NCI-H2196 (cell line): Measurements from ENCODE around the gene HSPH1.
"Not testable (repeated sequence)": the region's sequence is repeated elsewhere in the genome, so short reads cannot be mapped to it uniquely, and the experiment has no call there.

Experiments used
- DNase-seq: peaks from one replicate; lab custom pipeline; 2025; ENCODE audit not compliant: unreplicated experiment; lab: John Stamatoyannopoulos, UW

Gene HSPH1

DNA sequence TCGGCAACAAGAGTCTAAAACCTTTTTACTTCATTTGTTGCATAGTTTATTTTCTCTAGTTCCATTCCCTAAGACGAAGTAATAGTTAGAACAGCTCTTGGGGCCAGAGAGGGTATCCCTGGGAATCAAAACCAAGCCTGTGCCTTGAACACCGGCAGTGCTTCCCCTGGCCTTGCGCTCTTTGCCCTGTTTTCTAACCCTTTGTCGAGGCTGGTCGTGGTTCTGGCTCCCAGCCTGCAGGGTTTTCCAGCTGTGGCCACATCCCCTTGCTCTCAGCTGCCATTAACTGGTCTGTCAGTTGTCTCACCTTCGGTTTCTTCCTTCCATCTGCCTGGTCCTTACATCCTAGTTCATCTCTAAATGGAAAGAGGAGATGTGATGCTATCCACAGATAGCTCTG is 61.0 kb downstream of the HSPH1 start:
- DNase-seq = no peak

- not testable (repeated sequence) for DNase-seq
Measured at GRCh38 chr13:31097911-31098434, 63.7 kb downstream of the HSPH1 start.

DNA sequence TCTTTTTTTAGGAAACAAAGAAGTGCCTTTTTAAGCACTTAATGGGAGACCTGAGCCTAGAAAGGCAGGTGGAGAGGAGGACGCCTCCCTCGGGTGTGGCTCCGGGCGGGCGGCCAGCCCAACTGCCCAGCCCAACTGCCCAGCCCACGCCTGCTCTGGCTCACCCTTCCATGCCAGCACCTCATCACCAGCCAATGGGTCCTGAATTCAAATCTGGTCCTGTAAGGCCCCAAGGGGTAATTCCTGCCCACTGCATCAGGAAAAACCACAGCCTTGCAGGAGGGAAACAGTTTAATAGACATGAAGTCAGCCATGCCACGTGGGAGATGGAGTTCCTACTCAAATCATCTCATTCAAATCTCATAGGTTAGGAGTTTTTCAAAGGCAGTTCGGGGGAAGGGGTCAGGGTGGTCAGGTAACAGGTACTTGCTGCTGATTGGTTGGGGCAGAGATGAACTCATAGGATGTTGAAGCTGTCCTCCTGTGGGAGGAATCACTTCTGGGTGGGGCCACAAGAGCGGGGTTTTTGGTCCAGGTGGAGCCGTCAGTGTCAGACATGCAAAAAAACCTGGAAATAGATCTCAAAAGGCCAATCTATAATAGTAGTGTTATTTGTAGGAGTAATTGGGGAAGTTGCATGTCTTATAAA is 64.9 kb downstream of the HSPH1 start:
- DNase-seq = no peak

GRCh38 chr13:31094331-31095015 is 67.2 kb downstream of the HSPH1 start:
- DNase-seq = no peak

GRCh38 chr13:31093145-31093885 is 68.4 kb downstream of the HSPH1 start:
- no peak for DNase-seq

DNA sequence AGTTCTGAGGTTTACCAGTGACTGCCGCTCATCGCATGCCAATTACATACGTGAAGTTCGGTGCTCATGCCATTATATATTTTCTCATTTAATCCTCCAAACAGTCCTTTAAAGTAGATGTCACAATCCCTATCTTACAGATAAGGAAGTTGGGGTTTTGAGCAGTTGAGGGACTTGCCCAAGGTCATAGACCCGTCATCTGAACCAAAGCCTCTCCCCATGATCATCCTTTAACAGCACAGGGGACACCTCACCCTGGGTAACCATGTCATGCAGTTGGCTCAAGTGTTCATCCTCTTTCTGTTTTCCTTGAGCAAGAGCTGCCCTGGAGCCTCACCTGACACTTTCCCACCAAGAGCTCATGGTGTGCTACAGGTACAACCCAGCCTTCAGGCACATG is 69.1 kb downstream of the HSPH1 start:
- DNase-seq = no peak

DNA sequence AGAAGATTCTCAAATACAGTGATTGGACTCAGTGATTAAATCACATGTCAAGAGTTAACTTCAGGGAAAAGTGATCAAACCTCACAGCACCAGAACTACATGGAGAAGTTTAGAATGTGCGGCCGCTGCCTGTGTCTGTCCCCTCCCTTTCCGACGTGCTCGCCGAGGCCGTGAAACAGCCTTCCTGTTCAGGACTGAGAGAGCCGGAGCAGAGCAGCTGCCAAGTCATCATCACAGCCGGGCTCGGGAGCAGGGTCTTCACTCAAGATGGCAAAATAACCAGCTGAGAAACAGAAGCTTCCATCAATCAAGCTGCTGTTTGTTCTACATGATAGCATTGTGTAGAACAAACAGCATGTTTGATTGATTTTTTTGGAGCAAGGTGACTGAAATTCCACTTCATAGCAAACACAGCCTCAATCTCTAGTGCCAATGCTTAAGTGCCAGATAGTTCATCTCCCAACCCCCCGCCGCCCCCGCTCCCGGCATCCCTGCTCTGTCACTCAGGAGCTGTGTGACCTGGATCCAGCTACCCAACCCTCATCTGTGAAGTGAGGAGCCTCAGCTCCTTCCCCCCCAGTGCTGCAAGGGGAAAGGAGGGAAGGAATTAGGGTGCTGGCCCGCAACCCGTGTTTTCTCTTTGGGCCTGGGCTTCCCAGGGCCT is 70.6 kb downstream of the HSPH1 start:
- no peak for DNase-seq

DNA sequence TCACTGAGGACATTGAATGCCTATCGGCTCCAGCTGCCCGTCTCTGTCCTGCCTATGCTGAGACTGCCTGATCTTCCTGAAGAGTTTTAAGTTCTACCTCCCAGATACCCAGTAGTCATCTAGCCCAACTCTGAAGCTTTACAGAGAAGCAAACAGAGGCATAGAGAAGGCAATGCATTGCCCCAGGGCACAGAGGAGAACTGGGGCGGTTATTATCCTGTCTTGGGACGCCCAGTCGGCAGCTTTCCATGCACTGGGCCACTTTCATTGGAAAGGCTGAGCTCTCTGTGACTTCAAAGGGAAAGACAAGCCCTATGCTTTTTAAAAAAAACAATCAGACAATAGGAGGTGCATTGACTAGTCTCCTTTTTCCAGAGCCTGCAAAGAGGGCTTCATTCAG is 71.6 kb downstream of the HSPH1 start:
- no peak for DNase-seq

DNA sequence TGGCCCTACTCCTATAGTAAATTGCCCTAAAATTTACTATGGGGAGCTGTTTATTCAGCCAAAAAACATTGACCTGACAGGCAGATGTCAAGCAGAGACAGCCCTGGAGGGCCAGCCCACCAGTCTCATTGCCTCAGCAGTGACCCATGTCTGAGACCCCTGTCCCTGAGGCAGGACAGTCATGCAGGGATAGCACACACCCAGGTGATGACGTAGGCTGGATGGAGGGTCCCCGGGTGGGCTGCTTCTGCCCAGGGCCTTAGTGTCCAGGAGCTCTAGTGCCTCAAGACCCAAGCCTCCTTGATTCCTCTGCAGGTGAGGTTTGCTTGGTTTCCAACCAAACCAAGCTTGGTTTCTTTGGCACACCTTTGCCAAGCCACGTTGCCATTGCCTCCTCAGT is 72.1 kb downstream of the HSPH1 start:
- no peak for DNase-seq

- no peak for DNase-seq
Measured at GRCh38 chr13:31088826-31089420, 72.8 kb downstream of the HSPH1 start.
